Fibroblast of skin of scalp (primary cell): ENCODE data around the gene FXR2. TPM values are rescaled to one million over a fixed set of nuclear protein-coding genes. Genes with fewer than 3 reads are reported as not detected.
"Not testable (repeated sequence)": the region's sequence is repeated elsewhere in the genome, so short reads cannot be mapped to it uniquely, and the experiment has no call there.

Experiments used
- DNase-seq: peaks from one replicate; pipeline ENCODE4 v3.0.0-alpha.2; 2013
- polyA plus RNA-seq, 2 experiments: library from polyadenylated mRNA; unstranded; fragments of 120-200 nt; gene quantifications; one replicate each; pipeline ENCODE4 v1.2.1, GENCODE V29; 2013; ENCODE audit not compliant: insufficient read length in 2 of 2

FXR2 gene
- polyA plus RNA-seq (2013, experiment 1 of 2; ENCODE audit: insufficient read length), result 45.6 TPM
- polyA plus RNA-seq (2013, experiment 2 of 2; ENCODE audit: insufficient read length), result 40.7 TPM

GRCh38 chr17:7614425-7615264 lies at the start of gene FXR2:
Gene FXR2 (minus strand): TSS chr17:7614897. CDS start chr17:7614532, 365 bp downstream.
- peak; percentile 100 for DNase-seq

DNA sequence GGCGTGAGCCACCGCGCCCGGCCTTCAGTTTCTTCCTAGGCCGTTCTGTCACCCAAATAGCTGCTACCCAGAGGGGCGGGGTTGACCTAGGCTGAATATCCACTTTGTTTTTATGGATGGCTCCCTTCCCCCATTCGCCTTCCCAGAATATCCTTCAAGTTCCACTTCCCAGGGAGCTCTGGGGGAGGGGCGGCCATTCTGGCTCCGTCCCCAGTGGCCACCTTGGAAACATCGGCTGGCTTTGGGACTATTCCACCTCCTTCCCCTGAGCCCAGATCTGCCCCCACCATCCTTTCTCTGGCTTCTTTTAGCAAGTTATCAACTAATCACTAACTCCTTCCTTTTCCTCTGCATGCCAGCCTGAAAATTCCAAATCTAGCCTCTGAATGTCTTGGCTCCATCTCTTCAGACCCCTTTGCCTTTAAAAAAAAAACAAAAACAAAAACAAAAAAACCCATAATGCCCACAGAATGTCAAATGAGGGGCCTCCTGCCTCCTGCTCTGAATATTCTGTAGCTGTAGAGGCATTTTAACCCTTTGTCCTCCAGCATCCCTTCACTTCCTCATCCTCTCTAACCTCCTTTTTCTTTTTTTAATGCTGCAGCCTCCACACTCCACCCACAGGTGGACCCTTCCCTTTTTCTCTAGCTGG lies 42.4 kb upstream of the FXR2 start:
- no peak for DNase-seq

- no peak for DNase-seq
Observed at GRCh38 chr17:7655541-7655840, 40.8 kb upstream of the FXR2 start.

GRCh38 chr17:7654832-7655540 lies 40.3 kb upstream of the FXR2 start:
- peak; percentile 56 for DNase-seq

DNA sequence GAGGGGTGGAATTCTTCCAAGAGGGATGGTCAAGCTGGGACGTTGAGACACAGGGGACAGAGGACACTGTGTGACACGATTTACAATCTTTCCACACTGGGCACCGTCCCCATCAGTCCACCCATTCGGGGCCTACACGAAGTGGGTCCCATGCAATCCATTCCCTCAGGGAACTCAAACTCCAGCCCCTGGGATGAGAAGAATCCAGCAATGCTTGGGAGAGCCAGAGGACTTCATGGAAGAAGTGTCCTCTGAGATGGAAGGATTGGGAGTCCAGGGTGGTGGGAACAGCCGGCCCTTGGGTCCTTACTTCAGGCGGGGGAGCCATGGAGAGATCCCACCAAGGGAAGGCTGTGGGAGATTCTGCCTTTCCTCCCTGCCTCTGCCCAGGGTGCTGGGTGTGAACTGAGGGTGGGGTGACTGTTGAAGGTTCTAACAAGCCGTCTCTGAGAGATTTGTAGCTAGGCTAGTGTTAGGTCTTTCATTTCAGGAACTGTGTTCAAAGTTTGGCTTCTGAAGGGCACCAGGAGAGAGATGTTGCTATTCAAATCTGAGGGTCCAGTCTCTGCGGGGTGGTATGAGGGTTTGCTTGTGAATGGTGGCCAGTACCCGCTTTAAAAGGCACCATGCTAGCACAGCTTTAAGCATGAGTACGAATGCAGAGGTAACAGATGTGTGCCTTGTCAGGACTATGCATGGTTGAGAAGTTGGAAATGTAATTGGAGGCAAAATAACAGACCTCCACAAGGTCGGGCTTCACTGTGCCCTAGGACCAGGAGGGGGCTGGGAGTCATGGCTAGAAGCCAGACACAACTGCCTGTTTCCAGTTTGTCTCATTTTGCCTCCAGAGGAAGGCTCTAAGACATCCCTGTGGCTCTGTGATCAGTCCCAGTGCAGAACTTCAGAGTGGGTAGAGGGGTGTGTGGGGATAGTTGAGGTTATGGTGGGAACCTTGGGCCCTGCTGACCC lies 38.0 kb upstream of the FXR2 start:
- DNase-seq, result no peak

- DNase-seq, result no peak
Observed at GRCh38 chr17:7651665-7652387, 37.1 kb upstream of the FXR2 start.

- DNase-seq, result no peak
Observed at GRCh38 chr17:7651097-7651664, 36.5 kb upstream of the FXR2 start.

GRCh38 chr17:7650509-7651096 lies 35.9 kb upstream of the FXR2 start, which contains the start of gene ATP1B2:
Gene ATP1B2 (plus strand): TSS chr17:7650926. CDS start chr17:7651519, 593 bp downstream.
- DNase-seq, result no peak

GRCh38 chr17:7647018-7647417 lies 32.3 kb upstream of the FXR2 start:
- DNase-seq, result no peak

DNA sequence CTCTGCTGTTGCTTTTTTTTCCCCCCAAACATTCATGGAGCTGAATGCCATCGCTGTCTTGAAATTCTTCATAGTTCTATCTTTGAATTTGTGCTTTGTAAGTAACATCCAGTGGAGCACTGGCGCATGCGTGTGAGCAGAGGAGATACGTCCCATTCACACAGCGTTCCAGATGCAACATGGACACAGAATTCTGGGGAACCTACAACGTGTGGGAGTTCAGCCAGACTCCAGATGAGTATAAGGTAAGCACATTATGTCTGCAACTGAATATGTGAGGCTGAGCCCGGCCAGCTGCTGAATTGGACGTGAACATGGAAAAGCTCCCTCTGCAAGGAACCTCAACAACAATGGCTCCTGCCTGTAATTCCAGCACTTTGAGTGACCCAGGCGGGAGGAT lies 31.8 kb upstream of the FXR2 start:
- no peak for DNase-seq

DNA sequence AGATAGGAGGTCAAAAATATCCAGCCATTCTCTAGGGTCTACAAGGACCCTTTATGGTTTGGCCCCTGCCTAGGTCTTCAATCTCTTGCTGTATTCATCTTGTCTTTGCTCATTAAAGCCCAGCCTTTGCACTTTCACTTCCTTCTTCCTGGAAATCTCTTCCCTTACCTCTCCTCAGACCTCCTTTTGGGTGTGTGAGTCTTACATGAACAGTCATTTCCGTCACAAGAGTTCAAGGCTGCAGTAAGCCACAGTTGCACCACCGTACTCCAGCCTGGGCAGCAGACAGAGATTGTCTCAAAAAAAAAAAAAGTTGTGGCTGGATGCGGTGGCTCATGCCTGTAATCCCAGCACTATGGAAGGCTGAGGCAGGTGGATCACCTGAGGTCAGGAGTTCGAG lies 30.1 kb upstream of the FXR2 start:
- DNase-seq, result no peak

GRCh38 chr17:7641635-7642034 lies 26.9 kb upstream of the FXR2 start:
- DNase-seq, result not testable (repeated sequence)

DNA sequence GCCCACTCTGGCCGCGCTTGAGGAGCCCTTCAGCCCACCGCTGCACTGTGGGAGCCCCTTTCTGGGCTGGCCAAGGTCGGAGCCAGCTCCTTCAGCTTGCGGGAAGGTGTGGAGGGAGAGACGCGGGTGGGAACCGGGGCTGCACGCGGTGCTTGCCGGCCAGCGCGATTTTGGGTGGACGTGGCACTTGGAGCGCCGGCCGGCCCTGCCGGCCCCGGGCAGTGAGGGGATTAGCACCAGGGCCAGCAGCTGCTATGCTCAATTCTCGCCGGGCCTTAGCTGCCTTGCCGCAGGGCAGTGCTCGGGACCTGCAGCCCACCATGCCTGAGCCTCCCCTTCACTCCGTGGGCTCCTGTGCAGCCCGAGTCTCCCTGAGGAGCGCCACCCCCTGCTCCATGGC lies 26.1 kb upstream of the FXR2 start:
- no peak for DNase-seq

GRCh38 chr17:7636163-7636562 lies 21.5 kb upstream of the FXR2 start:
- no peak for DNase-seq

GRCh38 chr17:7634384-7634783 lies 19.7 kb upstream of the FXR2 start:
- DNase-seq, result peak; percentile 48

DNA sequence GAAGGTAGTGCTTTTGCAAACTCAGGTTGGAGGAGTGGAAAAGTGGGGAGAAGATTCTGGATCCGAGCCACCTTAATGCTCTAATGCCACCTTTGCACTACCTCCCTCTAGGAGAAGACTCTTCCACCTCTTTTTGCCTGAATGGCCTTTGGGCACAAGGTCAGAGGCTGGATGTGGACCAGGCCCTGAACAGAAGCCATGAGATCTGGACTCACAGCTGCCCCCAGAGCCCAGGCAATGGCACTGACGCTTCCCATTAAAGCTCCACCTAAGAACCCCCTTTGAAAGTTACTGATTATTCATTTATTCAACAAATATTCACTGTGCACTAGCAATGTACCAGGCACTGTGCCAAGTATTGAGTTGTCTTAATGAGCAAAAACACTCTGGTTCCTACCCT lies 18.4 kb upstream of the FXR2 start:
- no peak for DNase-seq

- DNase-seq, result peak; percentile 58
Observed at GRCh38 chr17:7632492-7632894, 17.8 kb upstream of the FXR2 start.

DNA sequence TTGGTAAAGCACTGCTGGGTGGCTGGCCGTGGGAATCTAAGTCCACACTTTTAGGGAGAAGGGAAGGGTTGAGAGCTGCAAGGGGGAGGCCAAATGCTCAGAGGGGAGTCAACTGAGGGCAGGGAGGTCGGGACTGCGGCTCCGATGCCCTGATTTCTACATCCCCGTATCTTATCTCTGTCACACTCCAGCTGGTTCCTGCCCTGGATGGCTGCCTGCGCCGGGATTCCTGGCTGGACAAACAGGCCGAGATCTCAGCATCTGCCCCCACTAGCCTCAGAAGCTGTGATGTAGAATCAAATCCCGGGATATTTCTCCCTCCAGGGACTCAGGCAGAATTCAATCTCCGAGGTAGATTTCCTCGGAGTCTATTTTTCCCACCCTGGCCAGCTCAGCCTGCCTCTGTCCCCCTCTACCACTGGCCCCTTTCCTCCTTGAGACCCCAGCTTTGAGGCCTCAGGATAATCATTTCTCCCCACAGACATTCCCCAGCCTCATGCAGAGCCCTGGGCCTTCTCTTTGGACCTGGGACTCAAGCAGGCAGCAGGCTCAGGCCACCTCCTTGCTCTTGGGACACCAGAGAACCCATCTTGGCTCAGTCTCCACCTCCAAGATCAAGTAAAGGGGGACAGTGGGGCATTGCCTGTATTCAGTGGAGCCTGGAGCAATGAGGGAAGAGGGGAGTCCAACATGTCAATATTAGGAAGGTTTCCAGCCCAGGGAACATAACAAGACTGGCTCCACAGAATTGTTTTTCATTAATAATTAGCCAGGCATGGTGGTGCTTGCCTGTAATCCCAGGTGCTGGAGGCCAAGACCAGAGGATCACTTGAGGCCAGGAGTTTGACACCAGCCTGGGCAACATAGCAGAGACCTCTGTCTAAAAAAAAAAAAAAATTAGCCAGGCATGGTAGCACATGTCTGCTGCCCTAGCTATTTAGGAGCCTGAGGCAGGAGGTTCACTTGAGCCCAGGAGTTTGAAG lies 17.0 kb upstream of the FXR2 start:
- no peak for DNase-seq

DNA sequence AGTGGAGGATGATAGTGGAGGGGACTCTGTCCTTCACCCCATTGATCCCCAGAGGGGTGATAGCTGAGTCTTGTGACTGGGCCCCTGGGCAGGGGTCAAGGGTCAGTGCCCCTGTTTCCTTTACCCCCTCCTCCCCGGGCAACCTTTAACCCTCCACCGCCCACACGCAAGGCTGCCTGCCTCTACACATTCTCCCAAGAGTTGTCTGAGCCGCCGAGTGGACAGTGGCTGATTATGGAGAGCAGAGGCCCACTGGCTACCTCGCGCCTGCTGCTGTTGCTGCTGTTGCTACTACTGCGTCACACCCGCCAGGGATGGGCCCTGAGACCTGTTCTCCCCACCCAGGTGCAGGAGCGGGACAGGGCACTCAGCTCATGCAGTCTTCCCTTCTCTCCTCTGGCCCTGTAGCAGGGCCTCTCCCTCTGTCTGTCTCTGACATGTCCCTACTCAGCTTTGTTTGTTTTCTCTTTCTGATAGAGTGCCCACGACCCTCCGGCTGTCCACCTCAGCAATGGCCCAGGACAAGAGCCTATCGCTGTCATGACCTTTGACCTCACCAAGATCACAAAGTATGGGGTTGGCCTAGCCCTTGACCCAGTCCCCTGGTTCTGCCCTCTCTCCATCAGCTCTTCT lies 15.4 kb upstream of the FXR2 start, which contains the start of gene SHBG:
SHBG (plus strand) TSS at position 197 of the 633 bp plus-strand sequence; CDS start at position 235, 38 bp downstream.
- no peak for DNase-seq
